KMS-11 (cell line): Measurements from ENCODE around the gene GZMM.

Experiments
- H2AFZ ChIP-seq: fragments of 200-600 bp; sonication (generic); 2 replicates; pipeline ENCODE4 v1.6.1; 2016; ENCODE audit warnings: antibody characterized with exemption, mixed run types, low read depth
- H3K27ac ChIP-seq: fragments of 200-600 bp; sonication (generic); 2 replicates; pipeline ENCODE4 v1.6.1; 2016; ENCODE audit warnings: mild to moderate bottlenecking, mixed run types
- H3K27me3 ChIP-seq: fragments of 200-600 bp; sonication (generic); 2 replicates; pipeline ENCODE4 v1.6.1; 2017; ENCODE audit warnings: mild to moderate bottlenecking, low read depth, mixed run types, moderate library complexity; ENCODE audit not compliant: insufficient read depth
- H3K36me3 ChIP-seq: fragments of 200-600 bp; sonication (generic); 2 replicates; pipeline ENCODE4 v1.6.1; 2017; ENCODE audit warnings: mild to moderate bottlenecking, mixed run types; ENCODE audit not compliant: insufficient read depth
- H3K4me1 ChIP-seq: fragments of 200-600 bp; sonication (generic); 2 replicates; pipeline ENCODE4 v1.6.1; 2016; ENCODE audit warnings: mild to moderate bottlenecking, low read depth, mixed run types; ENCODE audit not compliant: poor library complexity, severe bottlenecking
- H3K4me2 ChIP-seq: fragments of 200-600 bp; sonication (generic); 2 replicates; pipeline ENCODE4 v1.7.0; 2016; ENCODE audit warnings: mild to moderate bottlenecking, mixed run types
- H3K4me3 ChIP-seq: fragments of 200-600 bp; sonication (generic); IDR thresholded peaks from 2 replicates; pipeline ENCODE4 v1.6.1; 2017; ENCODE audit warnings: low read depth, low read length, mixed read lengths; ENCODE audit not compliant: insufficient read depth
- H3K79me2 ChIP-seq: fragments of 200-600 bp; sonication (generic); 2 replicates; pipeline ENCODE4 v1.6.1; 2016; ENCODE audit warnings: low read depth, mixed run types; ENCODE audit not compliant: insufficient read depth
- H3K9ac ChIP-seq: fragments of 200-600 bp; sonication (generic); 2 replicates; pipeline ENCODE4 v1.6.1; 2016; ENCODE audit warnings: mild to moderate bottlenecking, mixed run types
- H4K20me1 ChIP-seq: fragments of 200-600 bp; sonication (generic); 2 replicates; pipeline ENCODE4 v1.6.1; 2016; ENCODE audit warnings: mild to moderate bottlenecking, mixed run types; ENCODE audit not compliant: insufficient read depth
- CTCF ChIP-seq: fragments of 200-600 bp; sonication (generic); conservative IDR thresholded peaks from 2 replicates; pipeline ENCODE4 v1.6.1; 2017; ENCODE audit warnings: low read depth, mild to moderate bottlenecking, antibody characterized with exemption, low read length, moderate library complexity, mixed read lengths

The GZMM gene

GRCh38 chr19:594265-594870, 50.5 kb downstream of the GZMM start:
- Histone ChIP-seq H3K4me2 (no peak overlapping the region), H4K20me1 (no peaks in the 10 kb centered on the region)

GRCh38 chr19:595326-596262, 51.7 kb downstream of the GZMM start:
- H3K36me3 ChIP-seq, result no peaks in the 10 kb centered on the region
- H3K9ac ChIP-seq, result no peak overlapping the region
- peaks cover 4% of the 10 kb centered on the region for H3K4me1 ChIP-seq
- TF ChIP-seq CTCF, result no peak
- no peaks in the 10 kb centered on the region for H3K79me2 ChIP-seq
- no peak overlapping the region for H3K4me2 ChIP-seq
- H4K20me1 ChIP-seq, result no peaks in the 10 kb centered on the region
- no peak overlapping the region for H3K27ac ChIP-seq
- no peak overlapping the region for H2AFZ ChIP-seq
- no peak overlapping the region for H3K4me3 ChIP-seq
- peaks cover 60% of the 10 kb centered on the region for H3K27me3 ChIP-seq

More at GRCh38 chr19:594265-594870, 50.5 kb downstream of the GZMM start:
- H3K4me1 ChIP-seq, result peaks cover 4% of the 10 kb centered on the region
- H3K79me2 ChIP-seq, result no peaks in the 10 kb centered on the region
- no peak overlapping the region for H3K9ac ChIP-seq
- H2AFZ ChIP-seq, result no peak overlapping the region
- H3K27me3 ChIP-seq, result peaks cover 56% of the 10 kb centered on the region
- H3K4me3 ChIP-seq, result no peak overlapping the region
- H3K27ac ChIP-seq, result no peak overlapping the region
- no peak for TF ChIP-seq CTCF
- no peaks in the 10 kb centered on the region for H3K36me3 ChIP-seq

DNA sequence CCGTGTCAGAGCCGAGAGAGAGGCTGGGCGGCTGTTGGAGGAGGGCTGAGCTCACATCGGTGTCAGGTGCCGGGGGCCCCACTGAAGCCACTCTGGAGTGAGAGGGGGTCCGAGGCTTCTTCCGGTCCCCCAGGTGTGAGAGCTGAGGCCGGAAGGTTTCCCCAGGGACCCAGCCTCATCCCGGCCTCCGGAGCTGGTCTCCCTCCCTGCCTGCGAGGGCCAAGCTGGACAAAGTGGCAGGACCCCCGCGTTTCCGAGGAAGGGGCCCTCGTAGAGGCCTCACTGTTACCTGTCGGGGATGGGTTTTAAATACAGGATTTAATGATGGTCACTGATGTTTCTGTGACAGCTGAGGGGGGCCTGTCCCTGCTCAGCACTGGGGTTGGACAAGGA, 52.4 kb downstream of the GZMM start:
- Histone ChIP-seq H3K27ac (no peak overlapping the region), H4K20me1 (no peaks in the 10 kb centered on the region), H3K9ac (no peak overlapping the region), H3K4me2 (no peak overlapping the region), H3K27me3 (peaks cover 56% of the 10 kb centered on the region), H3K36me3 (no peaks in the 10 kb centered on the region), H2AFZ (no peak overlapping the region), H3K4me1 (peaks cover 4% of the 10 kb centered on the region), H3K4me3 (no peak overlapping the region), H3K79me2 (no peaks in the 10 kb centered on the region)
- no peak for TF ChIP-seq CTCF

- Histone ChIP-seq H3K36me3 (no peaks in the 10 kb centered on the region), H3K9ac (no peak overlapping the region), H3K27ac (no peak overlapping the region), H3K4me1 (peaks cover 4% of the 10 kb centered on the region), H3K79me2 (no peaks in the 10 kb centered on the region), H3K4me3 (no peak overlapping the region), H2AFZ (no peak overlapping the region), H3K27me3 (peaks cover 42% of the 10 kb centered on the region), H3K4me2 (no peak overlapping the region), H4K20me1 (no peaks in the 10 kb centered on the region)
- TF ChIP-seq CTCF, result no peak
Observed at GRCh38 chr19:597406-598315, 53.8 kb downstream of the GZMM start.
